ENCODE measurements around the gene PRR14L. TPM values are rescaled to one million over a fixed set of nuclear protein-coding genes. Genes with fewer than 3 reads are reported as not detected.

PRR14L gene
- total RNA-seq, 1 donor from 2014 or later: 14.3 TPM

DNA sequence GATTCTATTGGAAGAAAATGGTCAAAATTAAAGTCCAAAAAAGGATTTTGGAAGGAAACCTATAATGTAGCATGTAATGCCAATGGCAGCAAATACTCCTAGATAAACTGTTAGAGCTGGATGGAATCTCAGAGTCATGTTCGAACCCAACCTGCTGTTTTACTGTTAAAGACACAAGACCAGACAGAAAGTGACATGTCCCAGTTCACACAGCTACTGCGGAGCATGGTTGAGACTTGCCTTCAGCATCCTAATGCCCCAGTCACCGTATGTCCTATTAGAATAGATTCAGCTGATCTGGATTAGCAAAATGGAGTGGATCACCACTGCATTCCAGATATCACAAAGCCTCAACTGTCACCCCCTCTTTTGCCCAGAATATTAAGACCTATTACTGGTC lies 102.9 kb downstream of the PRR14L start:
- peaks cover 5% of the 10 kb centered on the region for H3K4me1 ChIP-seq
- TF ChIP-seq, protein P1, sequence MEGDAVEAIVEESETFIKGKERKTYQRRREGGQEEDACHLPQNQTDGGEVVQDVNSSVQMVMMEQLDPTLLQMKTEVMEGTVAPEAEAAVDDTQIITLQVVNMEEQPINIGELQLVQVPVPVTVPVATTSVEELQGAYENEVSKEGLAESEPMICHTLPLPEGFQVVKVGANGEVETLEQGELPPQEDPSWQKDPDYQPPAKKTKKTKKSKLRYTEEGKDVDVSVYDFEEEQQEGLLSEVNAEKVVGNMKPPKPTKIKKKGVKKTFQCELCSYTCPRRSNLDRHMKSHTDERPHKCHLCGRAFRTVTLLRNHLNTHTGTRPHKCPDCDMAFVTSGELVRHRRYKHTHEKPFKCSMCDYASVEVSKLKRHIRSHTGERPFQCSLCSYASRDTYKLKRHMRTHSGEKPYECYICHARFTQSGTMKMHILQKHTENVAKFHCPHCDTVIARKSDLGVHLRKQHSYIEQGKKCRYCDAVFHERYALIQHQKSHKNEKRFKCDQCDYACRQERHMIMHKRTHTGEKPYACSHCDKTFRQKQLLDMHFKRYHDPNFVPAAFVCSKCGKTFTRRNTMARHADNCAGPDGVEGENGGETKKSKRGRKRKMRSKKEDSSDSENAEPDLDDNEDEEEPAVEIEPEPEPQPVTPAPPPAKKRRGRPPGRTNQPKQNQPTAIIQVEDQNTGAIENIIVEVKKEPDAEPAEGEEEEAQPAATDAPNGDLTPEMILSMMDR (IDR thresholded peaks at IDR 0.05; ENCODE audit: borderline replicate concordance): no peak
- H3K27ac ChIP-seq (replicated peaks): no peak overlapping the region
- intact Hi-C loops (cut with micrococcal nuclease): no loop called here
- H3K27me3 ChIP-seq (ENCODE audit: low read depth): no peaks in the 10 kb centered on the region
- no peaks in the 10 kb centered on the region for H3K9me3 ChIP-seq (replicated peaks)
- peaks cover 47% of the 10 kb centered on the region for H3K36me3 ChIP-seq
- no peak overlapping the region for H3K4me3 ChIP-seq
- DNase-seq: no peak

DNA sequence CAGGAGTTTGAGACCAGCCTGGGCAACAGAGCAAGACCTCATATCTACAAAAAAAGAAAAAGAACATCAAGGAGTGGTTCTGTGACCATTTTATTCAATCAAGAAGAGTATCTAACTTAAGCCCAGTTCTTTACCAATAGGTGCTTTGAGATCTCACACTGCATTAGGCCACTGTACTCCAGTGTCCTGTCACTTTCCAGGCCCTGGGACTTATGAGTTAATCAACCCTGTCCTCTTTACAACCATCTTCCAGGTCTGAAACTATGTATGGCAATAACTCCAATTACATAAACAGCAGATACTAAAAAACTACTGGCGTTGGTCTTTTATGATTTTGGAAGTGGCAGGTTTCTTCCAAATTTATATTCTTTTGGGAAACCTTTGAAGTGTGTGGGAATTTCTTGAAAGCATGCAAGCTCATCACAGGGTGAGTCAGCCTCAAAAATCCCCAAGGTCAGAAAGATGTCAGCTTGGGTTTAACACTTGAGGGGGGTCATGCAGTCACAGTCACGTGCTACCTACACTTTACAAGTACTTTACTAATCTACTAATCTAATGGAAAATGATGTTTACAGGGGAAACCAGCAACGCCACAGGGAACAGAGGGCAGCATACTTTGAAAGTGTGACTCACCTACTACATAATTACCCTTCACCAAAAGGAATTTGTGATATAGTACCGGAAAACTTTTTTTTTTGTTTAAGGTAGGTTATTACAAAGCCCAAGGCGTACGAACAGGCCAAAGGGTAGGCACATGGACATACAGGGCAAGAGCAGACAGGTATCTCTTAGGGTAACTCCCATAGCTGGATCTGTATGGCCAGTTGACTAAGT lies 103.5 kb downstream of the PRR14L start:
- no peak overlapping the region for H3K4me3 ChIP-seq
- no peak overlapping the region for H3K27ac ChIP-seq (replicated peaks)
- intact Hi-C loops (cut with micrococcal nuclease): no loop called here
- H3K36me3 ChIP-seq: peaks cover 51% of the 10 kb centered on the region
- TF ChIP-seq, protein P1 (IDR thresholded peaks at IDR 0.05; ENCODE audit: borderline replicate concordance): no peak
- H3K4me1 ChIP-seq: no peaks in the 10 kb centered on the region
- DNase-seq: no peak
- no peaks in the 10 kb centered on the region for H3K9me3 ChIP-seq (replicated peaks)
- H3K27me3 ChIP-seq (ENCODE audit: low read depth): no peaks in the 10 kb centered on the region

DNA sequence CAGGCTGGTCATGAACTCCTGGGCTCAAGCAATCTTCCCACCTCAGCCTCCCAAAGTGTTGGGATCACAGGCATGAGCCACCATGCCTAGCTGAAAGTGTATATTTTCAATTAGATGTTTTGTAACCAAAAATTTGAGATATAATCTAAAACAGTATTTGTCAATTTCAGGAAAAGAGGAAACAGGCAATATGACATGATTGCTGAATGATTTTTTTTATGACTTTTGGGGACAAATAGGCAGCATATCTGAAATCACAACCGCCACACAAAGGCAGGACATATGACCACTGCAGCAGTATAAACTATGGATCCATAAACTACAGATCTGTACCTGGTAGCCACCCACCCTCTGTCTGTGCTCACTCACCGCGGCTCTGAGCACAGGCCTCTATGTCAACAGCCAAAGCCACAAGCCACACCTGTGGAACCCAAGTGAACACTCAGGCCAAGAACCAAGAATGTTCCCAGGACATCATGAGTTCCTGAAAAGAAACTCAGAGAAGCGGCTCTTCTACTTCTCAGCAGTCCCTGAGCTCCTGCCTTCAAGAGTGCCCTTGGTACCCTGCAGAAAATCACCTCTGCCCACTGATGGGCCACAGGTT lies 110.4 kb downstream of the PRR14L start:
- Histone ChIP-seq H3K27me3 (ENCODE audit: low read depth) (no peaks in the 10 kb centered on the region), H3K4me1 (peaks cover 23% of the 10 kb centered on the region), H3K36me3 (peaks cover 16% of the 10 kb centered on the region), H3K27ac (replicated peaks) (no peak overlapping the region), H3K9me3 (replicated peaks) (no peaks in the 10 kb centered on the region), H3K4me3 (no peak overlapping the region)
- intact Hi-C loops (cut with micrococcal nuclease): no loop called here
- TF ChIP-seq, protein P1 (IDR thresholded peaks at IDR 0.05; ENCODE audit: borderline replicate concordance): no peak
- no peak for DNase-seq

DNA sequence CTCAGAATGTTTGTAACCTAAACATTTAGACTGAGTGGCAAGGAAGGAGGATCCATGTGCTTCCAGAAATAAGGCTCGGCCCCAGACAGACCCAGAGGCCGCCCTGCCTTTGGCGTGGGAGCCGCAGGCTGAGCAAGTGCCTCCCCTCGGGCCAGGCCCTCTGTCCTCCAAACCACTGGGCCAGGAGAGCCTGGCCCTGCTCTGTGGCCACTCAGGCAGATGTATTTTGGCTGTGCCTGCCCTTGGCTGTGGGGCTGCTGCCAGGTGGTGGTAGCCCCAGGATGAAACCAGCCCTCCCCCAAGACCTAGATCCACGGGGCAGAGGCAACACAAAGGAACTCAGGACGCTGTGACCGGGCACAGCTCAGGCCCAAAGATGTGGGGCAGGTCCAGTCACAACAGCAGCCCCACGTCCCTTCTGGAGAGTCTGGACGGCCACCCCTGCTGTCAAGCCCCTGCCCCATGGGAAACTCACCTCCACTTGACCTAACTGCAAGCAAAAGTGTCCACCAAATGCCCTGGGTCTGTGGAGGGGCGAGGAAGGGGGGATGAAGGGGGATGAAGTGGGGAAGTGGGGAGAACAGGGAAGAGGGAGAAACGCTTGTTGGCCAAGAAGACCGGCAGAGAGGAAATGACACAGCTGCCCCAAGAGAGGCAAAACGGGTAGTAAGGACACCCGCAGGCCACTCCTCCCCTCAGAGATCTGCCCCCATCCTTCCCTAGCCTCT lies 111.9 kb downstream of the PRR14L start:
- TF ChIP-seq, protein P1 (IDR thresholded peaks at IDR 0.05; ENCODE audit: borderline replicate concordance): no peak
- Histone ChIP-seq H3K36me3 (peaks cover 14% of the 10 kb centered on the region), H3K27me3 (ENCODE audit: low read depth) (no peaks in the 10 kb centered on the region), H3K27ac (replicated peaks) (peak overlapping the region; percentile 81), H3K9me3 (replicated peaks) (no peaks in the 10 kb centered on the region), H3K4me3 (peak overlapping the region; percentile 45), H3K4me1 (peaks cover 30% of the 10 kb centered on the region)
- intact Hi-C loops (cut with micrococcal nuclease): no loop called here
- DNase-seq: peak; percentile 42

DNA sequence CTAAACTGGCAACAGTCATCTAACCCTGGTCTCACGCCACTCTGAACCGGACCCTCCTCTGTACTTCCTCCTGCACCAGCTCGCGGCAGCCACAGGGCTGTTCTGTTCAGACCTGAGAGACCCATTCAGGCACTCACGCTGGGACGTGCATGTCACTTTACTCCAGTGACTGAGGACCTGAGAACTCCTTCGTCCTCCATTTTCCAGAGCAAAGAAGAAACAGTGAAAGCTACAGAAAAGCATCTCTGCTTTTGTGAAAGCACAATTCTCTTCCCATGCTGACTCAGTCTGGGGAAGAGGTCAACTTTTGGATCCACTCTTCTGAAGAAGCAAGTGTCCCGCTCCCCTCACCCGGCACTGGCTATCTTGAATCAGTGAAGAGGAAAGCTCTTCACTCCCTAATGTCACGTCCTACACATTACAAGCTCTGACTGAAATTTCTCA lies 112.5 kb downstream of the PRR14L start:
- intact Hi-C loops (cut with micrococcal nuclease): no loop called here
- peak; percentile 40 for DNase-seq
- no peaks in the 10 kb centered on the region for H3K9me3 ChIP-seq (replicated peaks)
- peaks cover 30% of the 10 kb centered on the region for H3K4me1 ChIP-seq
- peaks cover 8% of the 10 kb centered on the region for H3K36me3 ChIP-seq
- H3K27ac ChIP-seq (replicated peaks): peak overlapping the region; percentile 81
- TF ChIP-seq, protein P1 (IDR thresholded peaks at IDR 0.05; ENCODE audit: borderline replicate concordance): peak; percentile 17
- peak overlapping the region; percentile 45 for H3K4me3 ChIP-seq
- no peaks in the 10 kb centered on the region for H3K27me3 ChIP-seq (ENCODE audit: low read depth)

Data from left ventricle myocardium inferior (tissue), 1 donor.